ENCODE measurements around the gene ACSM3. TPM values are rescaled to one million over a fixed set of nuclear protein-coding genes. Genes with fewer than 3 reads are reported as not detected.
A peak's percentile ranks its signal among the peaks of the same experiment; 100 is the strongest.

ACSM3 gene
- total RNA-seq, 1 donor from 2014 or later, result 119 TPM

GRCh38 chr16:20740901-20741521 is 22.8 kb upstream of the ACSM3 start:
- Mint-ChIP-seq H3K9me3 (ENCODE audit: low read depth) (peaks cover 2% of the 10 kb centered on the region), H3K4me3 (ENCODE audit: low read depth) (peak overlapping the region; percentile 96), H3K27me3 (no peaks in the 10 kb centered on the region), H3K4me1 (ENCODE audit: low read depth) (peaks cover 10% of the 10 kb centered on the region), H3K36me3 (ENCODE audit: insufficient read depth) (peaks cover 11% of the 10 kb centered on the region), H3K27ac (peak overlapping the region; percentile 97)
- TF ChIP-seq, protein P1, sequence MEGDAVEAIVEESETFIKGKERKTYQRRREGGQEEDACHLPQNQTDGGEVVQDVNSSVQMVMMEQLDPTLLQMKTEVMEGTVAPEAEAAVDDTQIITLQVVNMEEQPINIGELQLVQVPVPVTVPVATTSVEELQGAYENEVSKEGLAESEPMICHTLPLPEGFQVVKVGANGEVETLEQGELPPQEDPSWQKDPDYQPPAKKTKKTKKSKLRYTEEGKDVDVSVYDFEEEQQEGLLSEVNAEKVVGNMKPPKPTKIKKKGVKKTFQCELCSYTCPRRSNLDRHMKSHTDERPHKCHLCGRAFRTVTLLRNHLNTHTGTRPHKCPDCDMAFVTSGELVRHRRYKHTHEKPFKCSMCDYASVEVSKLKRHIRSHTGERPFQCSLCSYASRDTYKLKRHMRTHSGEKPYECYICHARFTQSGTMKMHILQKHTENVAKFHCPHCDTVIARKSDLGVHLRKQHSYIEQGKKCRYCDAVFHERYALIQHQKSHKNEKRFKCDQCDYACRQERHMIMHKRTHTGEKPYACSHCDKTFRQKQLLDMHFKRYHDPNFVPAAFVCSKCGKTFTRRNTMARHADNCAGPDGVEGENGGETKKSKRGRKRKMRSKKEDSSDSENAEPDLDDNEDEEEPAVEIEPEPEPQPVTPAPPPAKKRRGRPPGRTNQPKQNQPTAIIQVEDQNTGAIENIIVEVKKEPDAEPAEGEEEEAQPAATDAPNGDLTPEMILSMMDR (IDR thresholded peaks at IDR 0.05; ENCODE audit: unreplicated experiment), result no peak
- DNase-seq (ENCODE audit: low spot score, unreplicated experiment), result peak; percentile 59

- Mint-ChIP-seq H3K36me3 (ENCODE audit: insufficient read depth) (peaks cover 9% of the 10 kb centered on the region), H3K4me1 (ENCODE audit: low read depth) (peaks cover 10% of the 10 kb centered on the region), H3K4me3 (ENCODE audit: low read depth) (peak within 1 kb of the TSS; percentile 96), H3K27ac (peak within 1 kb of the TSS; percentile 97), H3K9me3 (ENCODE audit: low read depth) (peaks cover 3% of the 10 kb centered on the region), H3K27me3 (no peaks in the 10 kb centered on the region)
- peak; percentile 89 for DNase-seq (ENCODE audit: low spot score, unreplicated experiment)
- TF ChIP-seq, protein P1 (IDR thresholded peaks at IDR 0.05; ENCODE audit: unreplicated experiment), result peak; percentile 14
These were observed 22.1 kb upstream of the ACSM3 start, which contains the start of gene THUMPD1 for GRCh38 chr16:20741554-20742285. THUMPD1 (minus strand) TSS chr16:20741818; CDS start chr16:20741739, 79 bp downstream.

DNA sequence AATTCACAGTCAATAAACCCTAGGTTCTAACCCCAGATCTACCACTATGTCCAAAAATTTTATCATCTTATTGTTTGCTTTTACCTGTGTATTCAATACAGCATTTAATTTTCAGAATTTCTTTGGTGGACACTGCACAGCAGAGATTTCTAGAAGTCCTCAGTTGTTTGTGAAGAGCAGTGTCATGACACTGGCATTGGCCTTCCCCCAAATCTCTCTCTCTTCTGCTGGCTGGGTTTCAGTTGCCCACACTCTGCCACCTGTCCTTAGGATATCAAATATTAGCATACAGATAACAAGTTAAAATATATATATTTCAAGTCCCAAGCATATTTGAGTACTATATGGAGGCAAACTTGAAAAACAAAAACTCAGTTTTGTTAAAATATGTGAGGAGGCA is 20.2 kb upstream of the ACSM3 start:
- Mint-ChIP-seq H3K27ac (no peak overlapping the region), H3K4me1 (ENCODE audit: low read depth) (peaks cover 8% of the 10 kb centered on the region), H3K4me3 (ENCODE audit: low read depth) (no peak overlapping the region), H3K27me3 (no peaks in the 10 kb centered on the region), H3K36me3 (ENCODE audit: insufficient read depth) (peaks cover 8% of the 10 kb centered on the region), H3K9me3 (ENCODE audit: low read depth) (peaks cover 13% of the 10 kb centered on the region)
- TF ChIP-seq, protein P1 (IDR thresholded peaks at IDR 0.05; ENCODE audit: unreplicated experiment), result no peak
- DNase-seq (ENCODE audit: low spot score, unreplicated experiment), result no peak

GRCh38 chr16:20744922-20745440 is 18.8 kb upstream of the ACSM3 start:
- H3K9me3 Mint-ChIP-seq (ENCODE audit: low read depth), result peaks cover 13% of the 10 kb centered on the region
- peaks cover 7% of the 10 kb centered on the region for H3K4me1 Mint-ChIP-seq (ENCODE audit: low read depth)
- peaks cover 5% of the 10 kb centered on the region for H3K36me3 Mint-ChIP-seq (ENCODE audit: insufficient read depth)
- H3K4me3 Mint-ChIP-seq (ENCODE audit: low read depth), result no peak overlapping the region
- DNase-seq (ENCODE audit: low spot score, unreplicated experiment), result no peak
- TF ChIP-seq, protein P1 (IDR thresholded peaks at IDR 0.05; ENCODE audit: unreplicated experiment), result no peak
- no peak overlapping the region for H3K27ac Mint-ChIP-seq
- no peaks in the 10 kb centered on the region for H3K27me3 Mint-ChIP-seq

GRCh38 chr16:20746461-20746860 is 17.4 kb upstream of the ACSM3 start:
- peaks cover 13% of the 10 kb centered on the region for H3K9me3 Mint-ChIP-seq (ENCODE audit: low read depth)
- H3K4me1 Mint-ChIP-seq (ENCODE audit: low read depth), result no peaks in the 10 kb centered on the region
- TF ChIP-seq, protein P1 (IDR thresholded peaks at IDR 0.05; ENCODE audit: unreplicated experiment), result no peak

More at GRCh38 chr16:20746461-20746860, 17.4 kb upstream of the ACSM3 start:
- Mint-ChIP-seq H3K4me3 (ENCODE audit: low read depth) (no peak overlapping the region), H3K27ac (no peak overlapping the region), H3K36me3 (ENCODE audit: insufficient read depth) (peaks cover 5% of the 10 kb centered on the region), H3K27me3 (peaks cover 3% of the 10 kb centered on the region)
- DNase-seq (ENCODE audit: low spot score, unreplicated experiment), result no peak

Measured in progenitor cell of endocrine pancreas (in vitro differentiated cells).